GM21737 (cell line): ENCODE results near the gene MATN3.

Source experiments
- ATAC-seq: cut with Tn5 transposase; IDR thresholded peaks from one replicate; pipeline ENCODE4 v1.9.1; 2021; ENCODE audit warnings: mild to moderate bottlenecking, moderate library complexity; ENCODE audit not compliant: unreplicated experiment

MATN3 gene

GRCh38 chr2:20005067-20005627 lies 7.3 kb downstream of the MATN3 start:
- no peak for ATAC-seq

- ATAC-seq, result no peak
Measured at GRCh38 chr2:20001361-20001863, 11.1 kb downstream of the MATN3 start.

- no peak for ATAC-seq
Measured at GRCh38 chr2:19993731-19994130, 18.7 kb downstream of the MATN3 start.

GRCh38 chr2:19991895-19992294 lies 20.6 kb downstream of the MATN3 start:
- no peak for ATAC-seq

GRCh38 chr2:19990416-19990728 lies 22.1 kb downstream of the MATN3 start:
- no peak for ATAC-seq

- ATAC-seq, result peak; percentile 90
Measured at GRCh38 chr2:19989667-19990415, 22.6 kb downstream of the MATN3 start, which contains the start of gene WDR35. Gene WDR35 (minus strand): TSS chr2:19990105. CDS start chr2:19990015, 90 bp downstream.

GRCh38 chr2:19989342-19989666 lies 23.2 kb downstream of the MATN3 start:
- no peak for ATAC-seq

- ATAC-seq, result no peak
Measured at GRCh38 chr2:19988600-19988999, 23.9 kb downstream of the MATN3 start.

- peak; percentile 77 for ATAC-seq
Measured at GRCh38 chr2:19987936-19988335, 24.5 kb downstream of the MATN3 start.

- no peak for ATAC-seq
Measured at GRCh38 chr2:19982268-19982667, 30.2 kb downstream of the MATN3 start.

- ATAC-seq, result no peak
Measured at GRCh38 chr2:19979932-19980331, 32.5 kb downstream of the MATN3 start.

GRCh38 chr2:19973466-19973865 lies 39.0 kb downstream of the MATN3 start:
- ATAC-seq, result no peak

- no peak for ATAC-seq
Measured at GRCh38 chr2:19971691-19972090, 40.8 kb downstream of the MATN3 start.

GRCh38 chr2:19963386-19963785 lies 49.1 kb downstream of the MATN3 start:
- no peak for ATAC-seq

- ATAC-seq, result peak; percentile 82
Measured at GRCh38 chr2:19955544-19956422, 56.7 kb downstream of the MATN3 start.

- no peak for ATAC-seq
Measured at GRCh38 chr2:19949071-19949470, 63.4 kb downstream of the MATN3 start.

- ATAC-seq, result no peak
Measured at GRCh38 chr2:19947184-19947940, 65.1 kb downstream of the MATN3 start.

- no peak for ATAC-seq
Measured at GRCh38 chr2:19944205-19944845, 68.1 kb downstream of the MATN3 start.

GRCh38 chr2:19943189-19943588 lies 69.3 kb downstream of the MATN3 start:
- no peak for ATAC-seq

GRCh38 chr2:19942199-19942598 lies 70.3 kb downstream of the MATN3 start:
- no peak for ATAC-seq
